Activated CD4-positive, alpha-beta T cell treated with anti-CD3 and anti-CD28 coated beads for 1 hour (primary cell): Measurements from ENCODE around the gene SGMS1.
"Not testable (repeated sequence)": the region's sequence is repeated elsewhere in the genome, so short reads cannot be mapped to it uniquely, and the experiment has no call there.

Experiments
- DNase-seq: peaks from one replicate; pipeline ENCODE4 v3.0.0-alpha.2; 2020

The SGMS1 gene

GRCh38 chr10:50355693-50356480 is 267.9 kb downstream of the SGMS1 start:
- DNase-seq: not testable (repeated sequence)

- DNase-seq: no peak
Measured at GRCh38 chr10:50351483-50352146, 272.1 kb downstream of the SGMS1 start.

- DNase-seq: no peak
Measured at GRCh38 chr10:50350366-50350765, 273.4 kb downstream of the SGMS1 start.

GRCh38 chr10:50349554-50349953 is 274.2 kb downstream of the SGMS1 start:
- DNase-seq: no peak

- DNase-seq: no peak
Measured at GRCh38 chr10:50347394-50347802, 276.4 kb downstream of the SGMS1 start.

- no peak for DNase-seq
Measured at GRCh38 chr10:50346942-50347341, 276.8 kb downstream of the SGMS1 start.

GRCh38 chr10:50345545-50345944 is 278.2 kb downstream of the SGMS1 start:
- no peak for DNase-seq

- DNase-seq: no peak
Measured at GRCh38 chr10:50343702-50344331, 279.9 kb downstream of the SGMS1 start.

- no peak for DNase-seq
Measured at GRCh38 chr10:50341987-50342386, 281.8 kb downstream of the SGMS1 start.

GRCh38 chr10:50336140-50336539 is 287.6 kb downstream of the SGMS1 start:
- DNase-seq: no peak

GRCh38 chr10:50335397-50335796 is 288.4 kb downstream of the SGMS1 start:
- DNase-seq: no peak

- no peak for DNase-seq
Measured at GRCh38 chr10:50334273-50334672, 289.5 kb downstream of the SGMS1 start.

- no peak for DNase-seq
Measured at GRCh38 chr10:50333872-50334271, 289.9 kb downstream of the SGMS1 start.

GRCh38 chr10:50332108-50332842 is 291.5 kb downstream of the SGMS1 start:
- DNase-seq: no peak

- DNase-seq: no peak
Measured at GRCh38 chr10:50331486-50331885, 292.3 kb downstream of the SGMS1 start.

GRCh38 chr10:50326757-50327701 is 296.7 kb downstream of the SGMS1 start:
- DNase-seq: no peak

- DNase-seq: no peak
Measured at GRCh38 chr10:50326172-50326555, 297.6 kb downstream of the SGMS1 start.

GRCh38 chr10:50325449-50326171 is 298.1 kb downstream of the SGMS1 start:
- DNase-seq: no peak

GRCh38 chr10:50324680-50325393 is 298.9 kb downstream of the SGMS1 start:
- DNase-seq: no peak

GRCh38 chr10:50324046-50324445 is 299.7 kb downstream of the SGMS1 start:
- no peak for DNase-seq

GRCh38 chr10:50322077-50322476 is 301.7 kb downstream of the SGMS1 start:
- DNase-seq: no peak
